Stimulated activated CD4-positive, alpha-beta T cell treated with anti-CD3 and anti-CD28 coated beads, Interleukin-4, amount 100 ng/mL, for 4 hours (primary cell): ENCODE measurements around the gene CARMIL3.
A peak's percentile ranks its signal among the peaks of the same experiment; 100 is the strongest.
"Not testable (repeated sequence)": the region's sequence is repeated elsewhere in the genome, so short reads cannot be mapped to it uniquely, and the experiment has no call there.

ENCODE experiments used
- DNase-seq, 2 experiments: peaks; one replicate each; pipeline ENCODE4 v3.0.0-alpha.2; 2020

CARMIL3 gene, protein sequence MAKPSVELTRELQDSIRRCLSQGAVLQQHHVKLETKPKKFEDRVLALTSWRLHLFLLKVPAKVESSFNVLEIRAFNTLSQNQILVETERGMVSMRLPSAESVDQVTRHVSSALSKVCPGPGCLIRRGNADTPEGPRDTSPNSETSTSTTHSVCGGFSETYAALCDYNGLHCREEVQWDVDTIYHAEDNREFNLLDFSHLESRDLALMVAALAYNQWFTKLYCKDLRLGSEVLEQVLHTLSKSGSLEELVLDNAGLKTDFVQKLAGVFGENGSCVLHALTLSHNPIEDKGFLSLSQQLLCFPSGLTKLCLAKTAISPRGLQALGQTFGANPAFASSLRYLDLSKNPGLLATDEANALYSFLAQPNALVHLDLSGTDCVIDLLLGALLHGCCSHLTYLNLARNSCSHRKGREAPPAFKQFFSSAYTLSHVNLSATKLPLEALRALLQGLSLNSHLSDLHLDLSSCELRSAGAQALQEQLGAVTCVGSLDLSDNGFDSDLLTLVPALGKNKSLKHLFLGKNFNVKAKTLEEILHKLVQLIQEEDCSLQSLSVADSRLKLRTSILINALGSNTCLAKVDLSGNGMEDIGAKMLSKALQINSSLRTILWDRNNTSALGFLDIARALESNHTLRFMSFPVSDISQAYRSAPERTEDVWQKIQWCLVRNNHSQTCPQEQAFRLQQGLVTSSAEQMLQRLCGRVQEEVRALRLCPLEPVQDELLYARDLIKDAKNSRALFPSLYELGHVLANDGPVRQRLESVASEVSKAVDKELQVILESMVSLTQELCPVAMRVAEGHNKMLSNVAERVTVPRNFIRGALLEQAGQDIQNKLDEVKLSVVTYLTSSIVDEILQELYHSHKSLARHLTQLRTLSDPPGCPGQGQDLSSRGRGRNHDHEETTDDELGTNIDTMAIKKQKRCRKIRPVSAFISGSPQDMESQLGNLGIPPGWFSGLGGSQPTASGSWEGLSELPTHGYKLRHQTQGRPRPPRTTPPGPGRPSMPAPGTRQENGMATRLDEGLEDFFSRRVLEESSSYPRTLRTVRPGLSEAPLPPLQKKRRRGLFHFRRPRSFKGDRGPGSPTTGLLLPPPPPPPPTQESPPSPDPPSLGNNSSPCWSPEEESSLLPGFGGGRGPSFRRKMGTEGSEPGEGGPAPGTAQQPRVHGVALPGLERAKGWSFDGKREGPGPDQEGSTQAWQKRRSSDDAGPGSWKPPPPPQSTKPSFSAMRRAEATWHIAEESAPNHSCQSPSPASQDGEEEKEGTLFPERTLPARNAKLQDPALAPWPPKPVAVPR (N-terminal part only)

DNA sequence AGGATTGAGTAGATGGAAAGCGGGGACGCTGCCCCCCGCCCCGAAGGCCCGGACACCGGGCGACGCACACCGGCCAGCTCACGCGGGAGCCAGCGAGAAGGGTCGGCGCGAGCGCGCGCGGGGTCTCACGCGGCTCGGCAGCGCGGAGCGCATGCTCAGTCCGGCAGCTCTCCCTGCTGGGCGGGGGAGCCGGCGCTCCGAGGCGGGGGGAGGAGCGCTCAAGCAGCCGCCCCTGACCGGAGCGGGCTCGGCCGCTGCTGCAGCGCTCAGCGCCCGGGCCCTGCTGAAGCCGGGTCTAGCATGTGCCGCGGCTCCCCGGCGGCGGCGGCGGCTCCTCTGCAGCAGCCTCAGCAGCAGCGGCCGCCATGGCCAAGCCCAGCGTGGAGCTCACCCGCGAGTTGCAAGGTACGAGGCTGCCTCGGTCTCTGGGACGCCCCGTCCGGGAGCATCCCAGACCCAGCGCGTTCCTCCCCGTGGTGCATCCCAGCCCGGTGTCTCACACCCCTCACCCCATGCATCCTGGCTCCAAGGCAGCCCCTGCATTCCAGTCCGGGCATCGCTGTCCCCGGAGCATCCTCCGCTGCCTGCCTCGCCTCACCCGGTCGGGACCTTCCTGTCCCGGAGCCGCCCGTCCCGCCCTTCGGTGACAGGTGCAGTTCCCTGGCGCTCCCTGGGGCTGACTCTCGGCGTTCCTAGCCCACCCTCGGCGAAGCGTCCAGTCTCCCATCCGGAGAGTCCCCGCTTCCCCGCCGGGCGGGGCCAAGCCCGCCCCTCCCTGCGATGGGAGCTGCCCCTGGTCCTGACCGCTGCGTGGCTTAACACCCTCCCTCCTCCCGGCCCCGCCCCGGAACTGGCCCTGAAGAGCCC lies at the start of gene CARMIL3:
Gene CARMIL3 (plus strand): TSS at position 221 of the 867 bp plus-strand sequence. CDS start 145 bp downstream, at position 366.
- DNase-seq, result peak; percentile 50 to 62

DNA sequence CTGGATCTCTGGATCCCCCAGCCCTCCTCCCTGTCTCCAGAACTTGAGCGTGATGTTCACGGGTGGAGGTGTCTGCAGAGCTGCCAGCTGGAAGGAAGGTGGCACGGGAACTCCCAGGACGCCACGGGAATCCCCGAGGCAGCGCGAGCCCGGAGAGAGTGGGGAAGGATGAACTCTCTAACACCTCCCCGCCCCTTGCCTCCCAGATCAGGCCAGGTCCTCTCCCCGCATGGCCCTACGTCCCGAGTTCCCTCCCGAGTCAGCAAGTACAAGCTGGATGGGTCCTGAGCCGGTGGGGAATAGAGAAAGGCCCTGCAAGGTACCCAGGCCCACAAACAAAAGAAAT lies 45.4 kb upstream of the CARMIL3 start:
- DNase-seq, result not testable (repeated sequence)

DNA sequence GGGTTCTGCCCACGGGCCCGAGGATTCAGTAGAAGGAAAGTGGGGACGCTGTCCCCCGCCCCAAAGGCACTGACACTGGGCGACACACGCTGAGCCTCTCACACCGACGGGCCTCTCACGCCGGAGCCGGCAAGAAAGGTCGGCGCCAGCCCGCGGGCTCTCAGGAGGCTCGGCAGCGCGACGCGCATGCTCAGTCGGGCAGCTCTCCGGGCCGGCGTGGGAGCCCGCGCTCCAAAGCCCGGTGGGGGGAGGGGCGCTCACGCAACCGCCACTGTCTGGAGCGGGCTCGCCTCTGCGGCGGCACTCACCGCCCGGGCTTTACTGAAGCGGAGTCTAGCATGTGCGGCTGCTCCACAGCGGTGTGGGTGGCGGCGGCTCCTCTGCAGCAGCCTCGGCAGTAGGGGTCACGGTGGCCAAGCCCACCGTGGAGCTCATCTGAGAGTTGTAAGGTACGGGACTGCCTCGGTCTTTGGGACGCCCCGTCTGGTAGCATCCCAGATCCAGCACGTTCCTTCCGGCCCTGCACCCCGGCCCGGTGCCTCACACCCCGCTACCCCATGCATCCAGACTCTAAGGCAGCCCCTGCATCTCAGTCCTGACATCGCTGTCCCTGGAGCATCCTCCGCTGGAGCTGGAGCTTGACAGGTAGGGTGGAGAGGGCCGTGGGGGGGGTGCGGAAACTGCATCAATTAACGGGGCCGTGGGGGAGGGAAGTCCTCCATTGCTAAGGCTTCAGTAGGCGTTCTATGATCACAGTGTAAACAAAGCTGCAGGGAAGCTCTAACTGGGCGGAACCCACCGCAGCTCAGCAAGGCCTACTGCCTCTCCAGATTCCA lies 44.8 kb upstream of the CARMIL3 start:
- DNase-seq, result peak; percentile 58 to 71

DNA sequence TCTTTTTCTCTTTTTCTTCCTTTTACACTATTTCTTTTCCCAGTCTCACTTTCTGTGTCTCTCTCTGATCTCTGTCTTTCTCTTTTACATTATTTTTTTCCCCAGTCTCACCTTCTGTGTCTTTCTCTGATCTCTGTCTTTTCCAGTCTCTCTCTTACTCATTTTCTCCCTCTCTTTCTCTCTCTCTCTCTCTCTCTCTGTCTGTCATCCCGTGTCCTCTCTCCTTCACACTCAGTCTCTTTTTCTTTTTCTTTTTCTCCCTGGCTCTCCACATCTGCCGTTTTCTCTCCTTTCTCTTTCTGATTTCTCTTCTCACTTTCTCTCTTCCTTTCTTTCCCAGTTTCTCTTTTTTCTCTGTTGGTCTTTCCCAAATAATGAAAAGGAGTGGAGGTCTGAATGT lies 40.8 kb upstream of the CARMIL3 start:
- DNase-seq, result no peak

DNA sequence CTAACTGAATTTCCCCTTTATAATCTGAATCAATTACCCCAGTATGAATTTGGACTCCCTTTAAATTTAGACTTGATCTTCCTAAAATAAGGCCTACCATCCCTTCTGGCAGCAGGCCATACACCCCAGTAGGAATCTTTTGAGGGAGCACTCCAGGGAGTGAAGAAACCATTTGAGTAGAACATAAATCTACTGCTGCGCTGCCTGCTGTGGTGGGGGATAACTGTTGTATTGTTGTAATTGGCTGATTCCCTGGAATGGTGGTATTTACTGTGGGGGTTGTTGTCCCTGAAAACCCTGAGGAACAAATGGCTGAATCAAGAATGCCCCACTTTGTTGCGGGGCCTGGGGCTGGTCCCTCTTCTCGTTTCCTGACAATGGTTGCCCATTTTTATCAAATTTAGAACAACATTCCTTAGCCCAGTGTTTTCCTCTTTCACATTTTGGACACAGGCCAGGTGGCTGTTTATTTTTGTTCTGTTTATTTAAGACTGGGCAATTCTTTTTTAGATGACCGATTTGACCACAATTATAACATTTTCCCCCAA lies 39.0 kb upstream of the CARMIL3 start:
- not testable (repeated sequence) for DNase-seq

DNA sequence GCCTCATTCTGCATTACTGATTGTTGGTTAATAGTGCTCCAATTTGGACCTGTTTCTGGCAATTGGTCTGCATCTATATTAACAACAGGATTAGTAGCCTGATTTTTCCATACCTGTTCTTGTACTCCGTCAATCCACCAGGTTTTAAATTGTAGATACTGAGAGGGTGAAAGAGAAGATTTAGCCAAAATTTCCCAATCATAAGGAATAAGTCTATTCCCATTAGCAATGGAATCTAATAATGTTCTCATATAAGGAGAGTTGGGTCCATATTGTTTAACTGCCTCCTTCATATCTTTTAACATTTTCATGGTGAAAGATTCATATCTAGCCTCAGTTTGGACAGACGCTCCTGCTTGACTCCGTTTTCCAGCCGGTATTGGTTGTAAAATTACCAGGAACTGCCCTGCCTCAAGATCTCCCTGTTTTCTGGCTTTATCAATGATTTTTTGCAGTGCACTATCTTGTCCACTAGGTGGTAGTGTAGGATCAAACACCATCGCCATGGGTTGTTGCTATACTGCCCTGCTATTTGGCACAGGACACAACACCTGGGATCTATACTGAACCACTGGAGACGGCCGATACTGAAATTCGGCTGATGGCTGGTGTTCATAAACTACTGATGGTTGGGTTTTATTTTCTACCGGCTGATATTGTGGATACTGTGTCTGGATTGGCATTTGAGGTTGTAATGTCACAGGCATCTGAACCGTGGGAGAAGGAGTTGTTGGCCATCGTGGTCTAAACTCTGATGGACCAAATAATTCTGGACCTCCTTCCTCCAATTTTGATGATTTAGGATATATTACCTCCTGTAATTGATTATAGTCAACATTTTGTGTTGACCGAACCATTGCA lies 37.9 kb upstream of the CARMIL3 start:
- peak; percentile 14 to 42 for DNase-seq

DNA sequence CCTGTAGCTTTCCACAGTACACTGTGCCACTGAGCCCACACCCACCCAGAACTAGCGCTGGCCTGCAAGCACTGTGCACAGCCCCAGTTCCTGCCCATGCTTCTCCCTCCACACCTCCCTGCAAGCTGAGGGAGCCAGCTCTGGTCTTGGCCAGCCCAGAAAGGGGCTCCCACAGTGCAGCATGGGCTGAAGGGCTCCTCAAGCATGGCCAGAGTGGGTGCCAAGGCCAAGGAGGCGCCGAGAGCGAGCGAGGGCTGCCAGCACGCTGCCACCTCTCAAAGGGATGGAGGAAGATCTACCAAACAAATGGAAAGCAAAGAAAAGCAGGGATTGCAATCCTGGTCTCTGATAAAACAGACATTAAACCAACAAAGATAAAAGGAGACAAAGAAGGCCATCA lies 36.1 kb upstream of the CARMIL3 start:
- DNase-seq, result not testable (repeated sequence)

DNA sequence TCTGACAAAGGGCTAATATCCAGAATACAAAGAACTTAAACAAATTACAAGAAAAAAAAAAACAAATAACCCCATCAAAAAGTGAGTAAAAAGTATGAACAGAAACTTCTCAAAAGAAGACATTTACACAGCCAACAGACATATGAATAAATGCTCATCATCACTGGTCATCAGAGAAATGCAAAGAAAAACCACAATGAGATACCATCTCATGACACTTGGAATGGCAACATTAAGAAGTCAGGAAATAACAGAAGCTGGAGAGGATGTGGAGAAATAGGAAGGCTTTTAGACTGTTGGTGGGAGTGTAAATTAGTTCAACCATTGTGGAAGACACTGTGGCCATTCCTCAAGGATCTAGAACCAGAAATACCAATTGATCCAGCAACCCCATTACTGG lies 32.8 kb upstream of the CARMIL3 start:
- DNase-seq, result not testable (repeated sequence)

DNA sequence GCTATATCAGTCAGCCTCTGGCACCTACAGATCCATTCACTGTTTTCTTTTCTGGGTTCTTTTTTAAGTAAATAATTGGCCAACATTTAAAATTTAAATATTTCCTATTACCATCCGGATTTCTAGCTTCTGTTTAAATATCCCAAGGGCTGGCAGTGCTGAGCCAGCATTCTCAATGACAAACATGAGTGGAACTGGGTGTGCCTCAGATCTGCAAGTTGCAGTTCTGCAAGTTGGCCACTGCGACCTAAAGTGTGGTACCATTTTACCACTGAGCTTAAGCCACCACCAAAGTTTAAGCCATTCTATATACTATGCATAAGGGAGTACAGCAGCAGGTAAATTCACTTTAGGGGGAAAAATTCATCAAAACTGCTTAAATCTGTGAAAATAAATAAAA lies 31.9 kb upstream of the CARMIL3 start:
- not testable (repeated sequence) for DNase-seq

DNA sequence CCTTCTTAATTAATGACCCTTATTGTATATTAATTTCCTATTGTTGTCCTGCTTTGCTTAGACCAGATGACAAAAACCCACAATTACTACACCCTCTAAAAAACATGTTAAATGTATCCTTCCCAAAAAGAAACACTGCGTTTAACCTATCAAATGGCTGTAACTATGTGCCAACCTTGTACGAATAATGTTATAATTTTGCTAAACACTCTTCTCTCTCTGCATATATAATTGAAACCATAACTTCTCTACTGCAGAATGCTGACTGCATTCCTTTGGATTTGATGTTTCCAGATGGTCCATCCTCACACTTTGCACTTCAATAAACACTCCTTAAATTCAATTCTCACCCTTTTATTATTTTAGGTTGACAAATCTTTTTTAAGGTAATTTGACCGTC lies 31.3 kb upstream of the CARMIL3 start:
- DNase-seq, result not testable (repeated sequence)

DNA sequence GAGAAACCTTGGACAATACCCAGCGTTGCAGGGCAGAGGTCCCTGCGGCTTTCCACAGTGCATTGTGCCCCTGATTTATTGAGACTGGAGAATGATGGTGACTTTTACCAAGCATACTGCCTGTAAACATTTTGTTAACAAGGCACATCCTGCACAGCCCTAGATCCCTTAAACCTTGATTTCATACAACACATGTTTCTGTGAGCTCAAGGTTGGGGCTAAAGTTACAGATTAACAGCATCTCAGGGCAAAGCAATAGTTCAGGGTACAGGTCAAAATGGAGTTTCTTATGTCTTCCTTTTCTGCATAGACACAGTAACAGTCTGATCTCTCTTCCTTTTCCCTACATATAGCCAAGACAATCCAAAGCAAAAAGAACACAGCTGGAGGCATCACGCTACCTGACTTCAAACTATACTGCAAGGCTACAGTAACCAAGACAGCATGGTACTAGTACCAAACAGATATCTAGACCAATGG lies 26.8 kb upstream of the CARMIL3 start:
- DNase-seq, result not testable (repeated sequence)

DNA sequence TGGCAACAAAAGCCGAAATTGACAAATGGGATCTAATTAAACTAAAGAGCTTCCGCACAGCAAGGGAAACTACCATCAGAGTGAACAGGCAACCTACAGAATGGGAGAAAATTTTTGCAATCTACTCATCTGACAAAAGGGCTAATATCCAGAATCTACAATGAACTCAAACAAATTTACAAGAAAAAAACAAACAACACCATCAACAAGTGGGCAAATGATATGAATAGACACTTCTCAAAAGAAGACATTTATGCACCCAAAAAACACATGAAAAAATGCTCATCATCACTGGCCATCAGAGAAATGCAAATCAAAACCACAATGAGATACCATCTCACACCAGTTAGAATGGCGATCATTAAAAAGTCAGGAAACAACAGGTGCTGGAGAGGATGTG lies 22.1 kb upstream of the CARMIL3 start:
- DNase-seq, result not testable (repeated sequence)

DNA sequence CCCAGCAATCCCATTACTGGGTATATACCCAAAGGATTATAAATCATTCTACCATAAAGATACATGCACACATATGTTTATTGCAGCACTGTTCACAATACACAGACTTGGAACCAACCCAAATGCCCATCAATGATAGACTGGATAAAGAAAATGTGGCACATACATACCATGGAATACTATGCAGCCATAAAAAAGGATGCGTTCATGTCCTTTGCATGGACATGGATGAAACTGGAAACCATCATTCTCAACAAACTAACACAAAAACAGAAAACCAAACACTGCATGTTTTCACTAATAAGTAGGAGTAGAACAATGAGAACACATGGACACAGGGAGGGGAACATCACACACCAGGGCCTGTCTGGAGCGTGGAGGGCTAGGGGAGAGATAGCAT lies 20.5 kb upstream of the CARMIL3 start:
- not testable (repeated sequence) for DNase-seq

DNA sequence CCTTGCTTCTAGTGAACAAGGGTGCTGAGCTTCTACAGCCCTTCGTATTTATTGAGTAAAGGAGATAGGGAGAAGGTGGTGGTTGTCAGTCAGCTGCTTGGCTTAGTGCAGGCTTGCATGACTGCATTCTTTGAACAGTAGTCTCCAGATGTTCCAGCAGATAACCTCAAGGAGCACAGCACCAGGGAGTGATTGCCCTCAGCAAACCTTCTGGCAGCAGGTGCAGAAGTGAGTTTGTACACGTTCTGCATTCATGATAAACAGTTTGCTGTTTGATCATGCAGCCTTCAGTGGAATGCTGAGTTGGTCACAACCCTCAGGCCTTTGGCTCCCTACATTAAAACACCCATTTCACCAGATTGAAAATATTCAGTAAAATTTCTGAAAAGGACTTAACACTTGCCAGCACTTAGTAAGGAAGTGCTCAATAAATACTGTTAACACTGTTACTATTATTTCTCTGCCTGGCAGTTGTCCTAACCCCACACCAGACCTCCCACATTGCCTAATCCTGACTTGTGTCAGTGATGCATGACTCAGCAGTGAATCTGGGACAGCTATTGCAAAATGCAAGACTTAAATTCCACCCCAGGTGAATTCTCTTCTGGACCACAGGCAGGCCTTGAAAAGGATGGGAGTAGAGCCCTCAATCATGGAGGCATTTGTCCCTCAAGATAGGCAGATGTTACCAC lies 18.9 kb upstream of the CARMIL3 start:
- no peak for DNase-seq

DNA sequence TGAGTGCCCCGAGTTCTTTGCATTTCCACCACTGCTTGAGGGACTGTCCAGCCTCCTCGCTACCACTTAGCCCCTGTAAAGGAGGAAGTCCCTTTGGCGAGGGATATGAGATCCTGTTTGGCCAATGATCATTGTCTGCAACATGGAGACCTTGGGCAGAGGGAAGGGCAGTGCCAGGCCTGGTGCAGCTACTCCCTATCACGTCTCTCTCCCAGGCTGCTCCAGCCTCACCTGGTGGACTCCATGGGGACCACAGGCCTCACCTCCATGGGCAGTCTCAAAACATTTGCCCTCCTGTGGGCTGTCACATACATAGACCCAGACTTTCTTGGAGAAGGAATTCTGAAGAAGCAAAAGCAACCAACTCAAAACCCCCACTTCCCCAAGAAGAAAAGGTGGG lies 16.0 kb upstream of the CARMIL3 start:
- not testable (repeated sequence) for DNase-seq

DNA sequence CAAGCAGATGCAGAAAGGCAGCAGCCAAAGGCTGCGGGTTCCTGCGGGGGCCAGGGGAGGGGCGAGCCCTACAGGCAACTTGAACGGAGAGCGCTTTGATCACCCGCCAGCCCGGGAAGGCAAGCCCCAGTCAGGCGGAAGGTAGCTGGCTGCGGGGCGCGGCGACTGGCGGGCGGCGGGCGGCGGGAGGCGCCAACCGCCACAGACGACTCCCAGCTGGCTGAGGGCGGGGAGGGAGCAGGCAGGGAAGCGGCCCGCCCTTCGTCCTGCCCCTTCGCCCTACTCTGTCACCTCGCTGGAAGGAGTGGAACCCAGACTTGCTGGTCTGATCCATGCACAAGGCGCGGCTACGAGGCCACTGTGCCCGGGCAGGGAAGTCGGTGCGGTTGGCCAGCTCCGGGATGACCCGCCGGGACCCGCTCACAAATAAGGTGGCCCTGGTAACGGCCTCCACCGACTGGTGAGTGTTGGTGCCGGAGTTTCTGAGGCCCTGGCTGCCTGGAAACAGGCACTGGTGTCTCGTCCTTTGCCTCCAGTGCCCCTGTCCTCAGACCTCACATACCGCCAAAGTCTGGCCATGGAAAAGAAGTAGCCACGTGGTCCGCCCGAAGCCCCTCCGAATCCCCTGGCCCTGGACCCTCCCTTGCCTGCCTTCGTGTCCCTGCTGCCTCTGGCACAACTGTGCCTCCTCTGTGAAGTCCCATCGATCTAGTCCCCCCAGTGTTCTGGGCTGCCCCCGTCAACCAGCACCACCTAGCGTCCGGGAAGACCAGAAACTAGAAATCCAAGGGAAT lies 15.4 kb upstream of the CARMIL3 start:
- peak; percentile 58 to 63 for DNase-seq

DNA sequence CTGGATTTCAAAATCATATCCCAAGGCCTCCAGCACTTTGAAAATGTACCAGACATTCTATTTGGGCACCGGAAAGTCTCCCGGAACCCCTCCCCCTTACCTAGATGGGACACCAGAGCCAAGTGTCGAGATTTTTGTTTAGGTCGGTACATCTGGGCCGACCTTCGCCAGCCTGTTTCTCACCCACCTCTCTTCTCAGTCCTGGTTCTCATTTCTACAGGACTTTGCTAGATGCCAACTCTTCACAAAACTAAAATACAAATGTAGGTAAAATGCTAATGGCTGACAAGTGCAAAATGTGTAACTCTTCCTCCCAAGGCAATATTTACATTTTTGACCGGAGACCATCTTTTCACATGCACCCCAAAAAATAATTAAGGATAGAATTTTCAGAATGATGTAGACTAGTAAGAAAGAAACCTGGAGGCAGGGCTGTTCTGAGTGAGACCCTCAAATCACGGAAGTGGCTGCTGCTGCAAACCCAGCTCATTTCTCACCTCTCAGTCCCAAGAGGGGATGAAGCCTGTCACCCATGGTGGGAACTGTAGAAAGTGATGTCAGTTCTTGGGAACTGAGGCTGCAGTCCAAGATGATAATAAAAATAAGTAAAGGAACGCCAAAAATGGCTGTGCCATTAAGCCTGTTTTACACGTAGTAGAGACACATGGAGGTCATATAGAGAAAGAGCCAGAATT lies 14.7 kb upstream of the CARMIL3 start:
- DNase-seq, result not testable (repeated sequence)
